OCI-LY1 (cell line): ENCODE data around the gene TUBGCP6.
A peak's percentile ranks its signal among the peaks of the same experiment; 100 is the strongest.

ENCODE experiments used
- H2AFZ ChIP-seq: fragments of 200-600 bp; sonication (generic), shearing (Covaris generic); 2 replicates; pipeline ENCODE4 v1.6.0; 2014; ENCODE audit warnings: antibody characterized with exemption, mild to moderate bottlenecking, low read length
- H3F3A ChIP-seq: fragments of 200-600 bp; sonication (generic), shearing (Covaris generic); 2 replicates; pipeline ENCODE4 v1.6.0; 2014; ENCODE audit warnings: mild to moderate bottlenecking, antibody characterized with exemption, low read length, moderate library complexity; ENCODE audit not compliant: insufficient read depth
- H3K27ac ChIP-seq: fragments of 200-600 bp; sonication (generic); 2 replicates; pipeline ENCODE4 v1.5.1; 2014; ENCODE audit warnings: low read length, mixed run types, mild to moderate bottlenecking, low read depth; ENCODE audit not compliant: poor library complexity, severe bottlenecking
- H3K27me3 ChIP-seq: fragments of 200-600 bp; sonication (generic); 2 replicates; pipeline ENCODE4 v1.6.0; 2014; ENCODE audit warnings: antibody characterized with exemption, mild to moderate bottlenecking, low read length, moderate library complexity; ENCODE audit not compliant: insufficient read depth
- H3K36me3 ChIP-seq: fragments of 200-600 bp; sonication (generic); 2 replicates; pipeline ENCODE4 v1.6.1; 2014; ENCODE audit warnings: mild to moderate bottlenecking, antibody characterized with exemption, low read length, moderate library complexity, mixed read lengths; ENCODE audit not compliant: insufficient read depth
- H3K4me1 ChIP-seq: fragments of 200-600 bp; sonication (generic); 2 replicates; pipeline ENCODE4 v1.5.1; 2014; ENCODE audit warnings: mild to moderate bottlenecking, low read length, moderate library complexity; ENCODE audit not compliant: insufficient read depth, severe bottlenecking
- H3K4me2 ChIP-seq: fragments of 200-600 bp; sonication (generic), shearing (Covaris generic); 2 replicates; pipeline ENCODE4 v1.6.1; 2014; ENCODE audit warnings: low read length
- H3K4me3 ChIP-seq: fragments of 200-600 bp; sonication (generic); 2 replicates; pipeline ENCODE4 v1.5.1; 2014; ENCODE audit warnings: low read length, low read depth, mild to moderate bottlenecking, mixed read lengths; ENCODE audit not compliant: poor library complexity, severe bottlenecking
- H3K79me2 ChIP-seq: fragments of 200-600 bp; shearing (Covaris generic); 2 replicates; pipeline ENCODE4 v1.6.1; 2016; ENCODE audit warnings: mixed run types, low read length, mixed read lengths; ENCODE audit not compliant: insufficient read depth
- H3K9ac ChIP-seq: fragments of 200-600 bp; sonication (generic), shearing (Covaris generic); 2 replicates; pipeline ENCODE4 v1.6.1; 2014; ENCODE audit warnings: mild to moderate bottlenecking, low read length, mixed read lengths
- H3K9me2 ChIP-seq: fragments of 200-600 bp; sonication (generic), shearing (Covaris generic); 2 replicates; pipeline ENCODE4 v1.6.1; 2014; ENCODE audit warnings: low read depth, mild to moderate bottlenecking, low read length, mixed read lengths
- H3K9me3 ChIP-seq: fragments of 200-600 bp; shearing (Covaris generic); 2 replicates; pipeline ENCODE4 v1.6.1; 2014; ENCODE audit warnings: low read length, mixed read lengths
- H4K20me1 ChIP-seq: fragments of 200-600 bp; sonication (generic), shearing (Covaris generic); 2 replicates; pipeline ENCODE4 v1.6.0; 2016; ENCODE audit warnings: mild to moderate bottlenecking, low read length; ENCODE audit not compliant: insufficient read depth
- CTCF ChIP-seq: fragments of 200-600 bp; sonication (generic), shearing (Covaris generic); IDR thresholded peaks from 2 replicates; pipeline ENCODE4 v1.5.1; 2017; ENCODE audit warnings: mild to moderate bottlenecking, antibody characterized with exemption, low read length, moderate library complexity, mixed read lengths
- EZH2 ChIP-seq: fragments of 200-600 bp; sonication (generic), shearing (Covaris generic); IDR thresholded peaks from 2 replicates; pipeline ENCODE4 v1.8.0; 2017; ENCODE audit warnings: borderline replicate concordance, mixed run types, mild to moderate bottlenecking, antibody characterized with exemption, low read length, moderate library complexity, mixed read lengths

The TUBGCP6 gene

GRCh38 chr22:50185375-50186087 lies 59.3 kb downstream of the TUBGCP6 start, which contains the start of gene TRABD:
TRABD (plus strand) TSS chr22:50185913; CDS start chr22:50193061, 7,148 bp downstream.
- H3K27me3 ChIP-seq: peaks cover 4% of the 10 kb centered on the region; the same call in 1 of the 2 replicates
- peak within 1 kb of the TSS; percentile 100 for H3K27ac ChIP-seq
- peaks cover 56% of the 10 kb centered on the region for H3K4me1 ChIP-seq
- H3F3A ChIP-seq: peaks cover 9% of the 10 kb centered on the region; the same call in 1 of the 2 replicates
- no peak within 1 kb of the TSS for H2AFZ ChIP-seq
- peaks cover 15% of the 10 kb centered on the region; the same call in 1 of the 2 replicates for H3K36me3 ChIP-seq
- H3K9me2 ChIP-seq: no peaks in the 10 kb centered on the region
- peaks cover 5% of the 10 kb centered on the region; the same call in 1 of the 2 replicates for H3K79me2 ChIP-seq
- TF ChIP-seq EZH2: no peak
- peak within 1 kb of the TSS; percentile 97 for H3K4me3 ChIP-seq
- no peaks in the 10 kb centered on the region for H3K9me3 ChIP-seq
- no peaks in the 10 kb centered on the region for H4K20me1 ChIP-seq
- H3K9ac ChIP-seq: peak within 1 kb of the TSS; percentile 100
- peak within 1 kb of the TSS; percentile 99 for H3K4me2 ChIP-seq

- Histone ChIP-seq H3K4me3 (peak overlapping the region; percentile 80), H3K27me3 (peaks cover 4% of the 10 kb centered on the region; the same call in 1 of the 2 replicates), H3K4me2 (peak overlapping the region; percentile 99), H3K4me1 (peaks cover 50% of the 10 kb centered on the region), H3K79me2 (peaks cover 5% of the 10 kb centered on the region; the same call in 1 of the 2 replicates), H3K9me3 (no peaks in the 10 kb centered on the region), H3K27ac (no peak overlapping the region), H3K9me2 (no peaks in the 10 kb centered on the region), H3F3A (0 out of 2 replicates have a peak, but pooled peaks cover 9% of the 10 kb centered on the region), H3K9ac (peak overlapping the region; percentile 92), H4K20me1 (no peaks in the 10 kb centered on the region), H2AFZ (no peak overlapping the region), H3K36me3 (peaks cover 15% of the 10 kb centered on the region; the same call in 1 of the 2 replicates)
- TF ChIP-seq CTCF: no peak
- TF ChIP-seq EZH2: no peak
Measured at GRCh38 chr22:50184902-50185374, 59.9 kb downstream of the TUBGCP6 start.

- Histone ChIP-seq H2AFZ (no peak overlapping the region), H3K27me3 (peaks cover 4% of the 10 kb centered on the region; the same call in 1 of the 2 replicates), H3K9me2 (no peaks in the 10 kb centered on the region), H4K20me1 (no peaks in the 10 kb centered on the region), H3F3A (0 out of 2 replicates have a peak, but pooled peaks cover 8% of the 10 kb centered on the region), H3K4me2 (peak overlapping the region; percentile 99), H3K79me2 (peaks cover 5% of the 10 kb centered on the region; the same call in 1 of the 2 replicates), H3K36me3 (peaks cover 15% of the 10 kb centered on the region; the same call in 1 of the 2 replicates), H3K4me1 (peaks cover 43% of the 10 kb centered on the region), H3K4me3 (peak overlapping the region; percentile 80), H3K9ac (peak overlapping the region; percentile 92; the same call in 1 of the 2 replicates), H3K27ac (no peak overlapping the region), H3K9me3 (no peaks in the 10 kb centered on the region)
- TF ChIP-seq CTCF (no peak), EZH2 (no peak)
Measured at GRCh38 chr22:50184004-50184901, 60.6 kb downstream of the TUBGCP6 start.
